ENCODE measurements around the gene PTTG1. TPM values are rescaled to one million over a fixed set of nuclear protein-coding genes. Genes with fewer than 3 reads are reported as not detected.

PTTG1 gene
- total RNA-seq, 1 donor from 2014 or later = 5.6 TPM

DNA sequence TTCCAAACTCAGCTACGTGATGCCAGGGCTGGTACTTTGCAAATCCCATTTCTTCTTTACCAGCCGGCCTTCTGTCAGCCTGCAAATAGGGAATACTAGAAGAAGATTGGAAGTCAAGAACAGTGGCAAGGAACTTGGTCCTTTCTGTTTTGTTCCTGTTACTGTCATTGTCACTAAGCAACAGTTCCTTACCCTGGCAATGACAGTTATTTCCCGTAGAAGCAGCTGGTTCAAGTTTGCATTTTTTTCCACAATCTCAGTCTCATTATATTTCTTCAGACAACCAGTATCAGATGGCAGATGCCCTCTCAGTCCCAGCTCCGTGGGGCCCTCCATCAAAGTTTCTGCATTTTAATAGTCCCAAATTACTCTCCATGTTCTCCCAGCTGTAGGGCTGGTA is 42.1 kb upstream of the PTTG1 start:
- Histone ChIP-seq H3K4me1 (no peaks in the 10 kb centered on the region), H3K27ac (no peak overlapping the region), H3K9me3 (no peaks in the 10 kb centered on the region), H3K27me3 (no peaks in the 10 kb centered on the region), H3K4me3 (no peak overlapping the region), H3K36me3 (no peaks in the 10 kb centered on the region)
- intact Hi-C loops (cut with DNase I) = no loop called here
- TF ChIP-seq, protein P1, sequence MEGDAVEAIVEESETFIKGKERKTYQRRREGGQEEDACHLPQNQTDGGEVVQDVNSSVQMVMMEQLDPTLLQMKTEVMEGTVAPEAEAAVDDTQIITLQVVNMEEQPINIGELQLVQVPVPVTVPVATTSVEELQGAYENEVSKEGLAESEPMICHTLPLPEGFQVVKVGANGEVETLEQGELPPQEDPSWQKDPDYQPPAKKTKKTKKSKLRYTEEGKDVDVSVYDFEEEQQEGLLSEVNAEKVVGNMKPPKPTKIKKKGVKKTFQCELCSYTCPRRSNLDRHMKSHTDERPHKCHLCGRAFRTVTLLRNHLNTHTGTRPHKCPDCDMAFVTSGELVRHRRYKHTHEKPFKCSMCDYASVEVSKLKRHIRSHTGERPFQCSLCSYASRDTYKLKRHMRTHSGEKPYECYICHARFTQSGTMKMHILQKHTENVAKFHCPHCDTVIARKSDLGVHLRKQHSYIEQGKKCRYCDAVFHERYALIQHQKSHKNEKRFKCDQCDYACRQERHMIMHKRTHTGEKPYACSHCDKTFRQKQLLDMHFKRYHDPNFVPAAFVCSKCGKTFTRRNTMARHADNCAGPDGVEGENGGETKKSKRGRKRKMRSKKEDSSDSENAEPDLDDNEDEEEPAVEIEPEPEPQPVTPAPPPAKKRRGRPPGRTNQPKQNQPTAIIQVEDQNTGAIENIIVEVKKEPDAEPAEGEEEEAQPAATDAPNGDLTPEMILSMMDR (IDR thresholded peaks at IDR 0.05) = no peak
- ATAC-seq (no peak), DNase-seq (no peak)

DNA sequence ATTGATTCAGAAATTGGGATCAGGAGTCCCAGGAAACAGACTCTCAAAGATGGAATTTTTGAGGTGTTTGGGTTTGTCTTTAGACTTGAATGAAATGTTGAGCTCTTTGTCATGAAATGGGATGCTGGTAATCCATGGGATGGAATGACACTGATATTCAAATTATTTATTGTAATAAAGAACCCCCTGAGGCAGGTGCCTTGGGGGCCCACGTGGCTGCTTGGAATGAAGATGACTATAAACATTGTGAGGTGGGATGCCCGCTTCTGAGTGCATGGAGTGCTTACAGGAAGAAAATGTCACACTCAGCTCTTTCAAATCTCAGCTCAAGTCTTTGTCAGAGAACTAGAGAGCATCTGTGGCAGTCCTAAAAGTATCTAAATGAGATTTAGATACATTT is 41.6 kb upstream of the PTTG1 start:
- no peaks in the 10 kb centered on the region for H3K4me1 ChIP-seq
- no peak for DNase-seq
- H3K9me3 ChIP-seq = no peaks in the 10 kb centered on the region
- TF ChIP-seq, protein P1 (IDR thresholded peaks at IDR 0.05) = no peak
- no peak overlapping the region for H3K4me3 ChIP-seq
- H3K27me3 ChIP-seq = no peaks in the 10 kb centered on the region
- no peak for ATAC-seq
- intact Hi-C loops (cut with DNase I) = no loop called here
- no peak overlapping the region for H3K27ac ChIP-seq
- no peaks in the 10 kb centered on the region for H3K36me3 ChIP-seq

DNA sequence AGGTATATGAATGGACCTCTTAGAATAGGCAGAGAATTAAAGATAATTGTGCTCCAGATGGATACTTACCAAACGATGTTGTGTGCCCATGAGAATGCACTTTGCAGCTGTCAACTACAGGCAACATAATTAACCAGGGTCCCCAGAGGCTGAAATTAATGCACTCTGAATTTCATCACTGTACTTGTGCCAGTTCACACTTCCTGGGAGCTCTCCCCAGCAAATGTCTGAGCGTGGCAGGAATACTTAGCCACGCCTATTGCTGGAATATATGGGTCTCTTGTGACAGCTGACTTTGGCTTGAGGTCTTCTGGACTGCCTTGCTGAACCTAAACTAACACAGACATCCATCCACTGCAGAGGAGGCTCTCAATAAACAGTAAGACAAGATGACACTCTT is 39.3 kb upstream of the PTTG1 start:
- peaks cover 5% of the 10 kb centered on the region for H3K9me3 ChIP-seq
- H3K27me3 ChIP-seq = no peaks in the 10 kb centered on the region
- no peaks in the 10 kb centered on the region for H3K4me1 ChIP-seq
- no peak overlapping the region for H3K4me3 ChIP-seq
- H3K36me3 ChIP-seq = no peaks in the 10 kb centered on the region
- ATAC-seq (no peak), DNase-seq (no peak)
- intact Hi-C loops (cut with DNase I) = no loop called here
- no peak overlapping the region for H3K27ac ChIP-seq
- TF ChIP-seq, protein P1 (IDR thresholded peaks at IDR 0.05) = no peak

DNA sequence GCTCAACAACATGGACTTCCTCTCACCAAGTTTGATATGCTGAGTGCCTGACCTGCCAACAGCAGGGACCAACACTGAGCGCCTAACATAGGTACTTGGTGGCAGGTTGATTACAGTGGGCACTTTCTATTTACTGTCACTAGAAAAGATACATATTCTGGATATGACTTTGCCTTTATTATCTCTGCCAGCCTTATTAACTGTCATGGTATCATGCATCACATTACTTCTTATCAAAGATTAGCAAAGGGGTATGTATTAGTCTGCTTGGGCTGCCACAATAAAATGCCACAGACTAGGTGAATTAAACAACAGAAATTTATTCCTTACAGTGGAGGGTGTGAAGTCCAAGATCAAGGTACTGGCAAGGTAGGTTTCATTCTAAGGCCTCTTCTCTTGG is 37.0 kb upstream of the PTTG1 start:
- Histone ChIP-seq H3K4me1 (no peaks in the 10 kb centered on the region), H3K9me3 (peaks cover 10% of the 10 kb centered on the region), H3K4me3 (no peak overlapping the region), H3K27me3 (no peaks in the 10 kb centered on the region), H3K27ac (no peak overlapping the region), H3K36me3 (no peaks in the 10 kb centered on the region)
- intact Hi-C loops (cut with DNase I) = no loop called here
- no peak for ATAC-seq
- TF ChIP-seq, protein P1 (IDR thresholded peaks at IDR 0.05) = no peak
- DNase-seq = no peak

DNA sequence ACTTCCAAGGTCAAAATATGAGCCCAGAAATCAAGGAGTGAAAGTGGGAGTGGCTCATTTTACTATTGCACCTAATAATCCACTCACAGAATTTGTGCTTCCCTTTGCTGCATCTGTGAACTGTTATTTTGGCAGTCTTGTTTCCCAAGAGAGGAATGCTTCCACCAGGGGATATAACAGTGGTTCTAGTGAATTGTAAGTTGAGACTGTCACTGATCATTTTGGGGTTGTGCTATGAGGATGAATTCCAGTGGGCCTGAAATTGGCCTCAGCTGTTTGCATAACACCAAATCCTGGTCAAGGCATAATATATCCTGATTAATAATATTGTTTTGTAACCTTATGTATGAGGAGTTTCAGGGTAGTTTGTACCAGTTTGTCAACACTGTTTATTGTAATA is 36.2 kb upstream of the PTTG1 start:
- Histone ChIP-seq H3K36me3 (no peaks in the 10 kb centered on the region), H3K27me3 (no peaks in the 10 kb centered on the region), H3K27ac (no peak overlapping the region), H3K9me3 (peaks cover 10% of the 10 kb centered on the region), H3K4me1 (no peaks in the 10 kb centered on the region), H3K4me3 (no peak overlapping the region)
- TF ChIP-seq, protein P1 (IDR thresholded peaks at IDR 0.05) = no peak
- ATAC-seq = no peak
- intact Hi-C loops (cut with DNase I) = no loop called here
- DNase-seq = no peak

DNA sequence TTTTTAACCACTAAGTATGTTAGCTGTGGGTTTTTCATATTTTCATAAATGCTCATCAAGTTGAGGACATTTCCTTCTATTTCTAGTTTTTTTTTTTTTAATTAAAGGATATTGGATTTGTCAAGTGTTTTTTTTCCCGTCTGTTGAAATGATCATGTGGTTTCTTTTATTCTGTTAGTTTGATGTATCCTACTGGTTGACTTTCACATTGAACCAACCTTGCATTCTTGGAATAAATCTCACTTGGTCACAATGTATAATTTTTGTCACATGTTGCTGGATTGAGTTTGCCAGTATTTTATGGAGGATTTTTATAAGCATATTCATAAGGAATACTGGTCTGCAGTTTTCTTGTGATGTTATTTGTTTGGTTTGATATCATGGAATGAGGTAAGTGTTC is 34.2 kb upstream of the PTTG1 start:
- H3K9me3 ChIP-seq = peaks cover 10% of the 10 kb centered on the region
- DNase-seq = no peak
- no peak for ATAC-seq
- H3K27me3 ChIP-seq = no peaks in the 10 kb centered on the region
- TF ChIP-seq, protein P1 (IDR thresholded peaks at IDR 0.05) = no peak
- H3K27ac ChIP-seq = no peak overlapping the region
- H3K36me3 ChIP-seq = no peaks in the 10 kb centered on the region
- intact Hi-C loops (cut with DNase I) = no loop called here
- H3K4me1 ChIP-seq = no peaks in the 10 kb centered on the region
- no peak overlapping the region for H3K4me3 ChIP-seq

All from upper lobe of right lung (tissue), 1 donor.